K562 (cell line): Measurements from ENCODE around the gene RASGEF1C. TPM values are rescaled to one million over a fixed set of nuclear protein-coding genes. Genes with fewer than 3 reads are reported as not detected.

Experiments used
- ATAC-seq: fragments of 200-7000 bp; cut with Tn5 transposase; 3 replicates; pipeline ENCODE4 v1.9.1; 2020; ENCODE audit warnings: moderate library complexity
- BruUV-seq: library from RNA; stranded (reverse); fragments of 400-500 nt; replicated peaks from 2 replicates; lab custom pipeline; 2021; lab: Mats Ljungman, UMichigan
- CTCF ChIA-PET: fragments of 300-600 bp; formaldehyde crosslinking; extraction: SDS; loops from one replicate; lab custom pipeline; 2021; ENCODE audit warnings: low intra/inter-chr PET ratio; lab: Yijun Ruan, JAX
- POLR2A ChIA-PET: fragments of 300-600, 350-650 bp; sonication (Branson Sonifier 250); formaldehyde crosslinking; extraction: SDS; loops from one replicate; lab custom pipeline; 2021; ENCODE audit warnings: antibody characterized with exemption, inconsistent platforms; lab: Yijun Ruan, JAX
- DNase-seq, 4 experiments: peaks; one replicate each; pipeline versions ENCODE4 v3.0.0 to v3.0.0-alpha.2; 2011 to 2018; ENCODE audit warnings: low spot score in 3 of 4, mixed read lengths in 3 of 4; ENCODE audit errors: extremely low read depth in 1 of 4
- FAIRE-seq: peaks from 2 replicates; lab custom pipeline; 2011; peaks lifted over from hg19 to GRCh38; lab: Jason Lieb, UNC
- H2AFZ ChIP-seq: 2 replicates; pipeline ENCODE4 v1.6.0; 2011; ENCODE audit warnings: low read depth, low read length, control low read depth, inconsistent platforms
- H3K27ac ChIP-seq: fragments of 200-600 bp; 3 replicates; pipeline ENCODE4 v1.8.0; 2011; ENCODE audit warnings: low read depth, mild to moderate bottlenecking, control low read depth, inconsistent platforms, low read length, moderate library complexity, mixed read lengths; ENCODE audit errors: extremely low read depth
- H3K27me3 ChIP-seq, 2 experiments: fragments of 300-600 bp in 1 of 2; 2 replicates in 1 of 2; 3 replicates in 1 of 2; pipeline versions ENCODE4 v1.6.0 to v1.8.0; 2011; ENCODE audit warnings: inconsistent platforms in 2 of 2, low read length in 2 of 2, mild to moderate bottlenecking in 1 of 2, mixed read lengths in 1 of 2, moderate library complexity in 1 of 2; ENCODE audit not compliant: control insufficient read depth in 2 of 2, insufficient read depth in 2 of 2
- H3K36me3 ChIP-seq: fragments of 300-600 bp; 3 replicates; pipeline ENCODE4 v1.8.0; 2011; ENCODE audit warnings: mild to moderate bottlenecking, low read length, inconsistent platforms; ENCODE audit not compliant: control insufficient read depth, insufficient read depth
- H3K4me1 ChIP-seq, 2 experiments: fragments of 200-600 bp in 1 of 2; replicated peaks in 1 of 2; 2 replicates in 1 of 2; 3 replicates in 1 of 2; pipeline versions ENCODE4 v1.5.1 to v1.8.0; 2011; ENCODE audit warnings: inconsistent platforms in 2 of 2, low read length in 2 of 2, mild to moderate bottlenecking in 1 of 2, mixed read lengths in 1 of 2, moderate library complexity in 1 of 2; ENCODE audit not compliant: control insufficient read depth in 2 of 2, insufficient read depth in 2 of 2
- H3K4me2 ChIP-seq: 2 replicates; pipeline ENCODE4 v1.6.1; 2011; ENCODE audit warnings: low read length, control low read depth, inconsistent platforms, mixed read lengths; ENCODE audit not compliant: insufficient read depth
- H3K4me3 ChIP-seq: fragments of 200-600 bp; sonication (generic), shearing (Covaris generic); 2 replicates; pipeline ENCODE4 v1.5.1; 2016; ENCODE audit warnings: control low read depth, inconsistent platforms
- H3K79me2 ChIP-seq: fragments of 200-600 bp; 3 replicates; pipeline ENCODE4 v1.8.0; 2011; ENCODE audit warnings: low read length, inconsistent platforms; ENCODE audit not compliant: control insufficient read depth, insufficient read depth
- H3K9ac ChIP-seq, 2 experiments: 2 replicates each; pipeline versions ENCODE4 v1.6.0 to v1.6.1; 2011; ENCODE audit warnings: low read depth in 2 of 2, low read length in 2 of 2, control low read depth in 1 of 2, inconsistent platforms in 1 of 2, mild to moderate bottlenecking in 1 of 2, mixed read lengths in 1 of 2; ENCODE audit not compliant: insufficient read depth in 1 of 2
- H3K9me1 ChIP-seq: one replicate; pipeline ENCODE4 v1.6.0; 2011; ENCODE audit warnings: inconsistent platforms, mild to moderate bottlenecking, low read length, moderate library complexity; ENCODE audit not compliant: control insufficient read depth, insufficient read depth
- H3K9me3 ChIP-seq: replicated peaks from 2 replicates; pipeline ENCODE4 v1.5.1; 2011; ENCODE audit warnings: low read depth, low read length, inconsistent platforms; ENCODE audit not compliant: control insufficient read depth, insufficient read depth
- H4K20me1 ChIP-seq: replicated peaks from 2 replicates; pipeline ENCODE4 v1.6.1; 2011; ENCODE audit warnings: low read length, inconsistent platforms, mixed read lengths; ENCODE audit not compliant: control insufficient read depth, insufficient read depth
- HEY1 ChIP-seq: fragments of 250-450 bp; sonication (Bioruptor Pico); IDR thresholded peaks from 2 replicates; pipeline ENCODE4 v1.5.0; 2020; ENCODE audit warnings: mild to moderate bottlenecking, moderate library complexity, borderline replicate concordance
- RBM25 ChIP-seq: fragments of 200-400 bp; formaldehyde crosslinking; IDR thresholded peaks from 2 replicates; pipeline ENCODE4 v1.6.1; 2018; ENCODE audit warnings: low read length, low read depth, moderate library complexity; ENCODE audit not compliant: severe bottlenecking
- ZNF146 ChIP-seq: IDR thresholded peaks from one replicate; pipeline ENCODE4 v1.6.1; 2018; ENCODE audit warnings: missing compliant biosample characterization; ENCODE audit not compliant: unreplicated experiment
- ZNF57 ChIP-seq: fragments of 450-650 bp; formaldehyde crosslinking; IDR thresholded peaks from 2 replicates; pipeline ENCODE4 v1.4.0; 2020; ENCODE audit warnings: mild to moderate bottlenecking, moderate library complexity
- WGBS: fragments of 100-300 bp; shearing (Covaris generic); methylation state at CpG from one replicate; pipeline ENCODE4 v1.1.6; 2016; ENCODE audit warnings: low coverage, mixed read lengths; ENCODE audit not compliant: insufficient coverage; ENCODE audit errors: missing lambda C conversion rate; 5-methylcytosine and 5-hydroxymethylcytosine counted together
- in situ Hi-C: fragments of 300-500 bp; cut with MboI; formaldehyde crosslinking; loops from 4 replicates; pipeline ENCODE4 v1.15.0; 2018; ENCODE audit warnings: inconsistent platforms, mixed read lengths
- intact Hi-C: fragments of 100-400 bp; cut with micrococcal nuclease; formaldehyde crosslinking; loops from 2 replicates; pipeline ENCODE4 v1.14.2; 2022
- polyA plus RNA-seq, 8 experiments: library from polyadenylated mRNA; depleted of rRNA in 4 of 8; stranded (reverse) in 5 of 8; unstranded in 3 of 8; fragments of >200 nt; fragmentation: Nextera tagmentation in 2 of 8; fragmentation: Illumina TruSeq in 1 of 8; extraction: Ambion mirVana in 2 of 8; extraction: Trizol in 1 of 8; gene quantifications; 2 replicates each; pipeline versions ENCODE4 v1.2.1 to v1.2.3, GENCODE V29; 2011 to 2014; ENCODE audit warnings: inconsistent platforms in 1 of 8, missing spikeins in 1 of 8
- total RNA-seq, 7 experiments: library from RNA; depleted of rRNA in 6 of 7; stranded (reverse); fragments of >200 nt in 6 of 7; fragmentation: Illumina TruSeq in 2 of 7; extraction: Trizol in 2 of 7; gene quantifications; 2 replicates each; pipeline versions ENCODE4 v1.2.1 to v1.2.3, GENCODE V29; 2011 to 2021; ENCODE audit warnings: low replicate concordance in 1 of 7
- TF ChIP-seq, protein P1 (sequence below): sonication (generic); formaldehyde crosslinking; IDR thresholded peaks from 2 replicates; pipeline ENCODE4 v1.8.0; 2023; ENCODE audit warnings: mild to moderate bottlenecking, missing genetic modification reagents

The RASGEF1C gene
- total and polyA plus RNA-seq, 9 of the 15 experiments (the other 6 are each of a cell fraction or from before 2014, with no cell fraction given): 0.04 to 1.1 (median 0.21) TPM; not detected in 4

DNA sequence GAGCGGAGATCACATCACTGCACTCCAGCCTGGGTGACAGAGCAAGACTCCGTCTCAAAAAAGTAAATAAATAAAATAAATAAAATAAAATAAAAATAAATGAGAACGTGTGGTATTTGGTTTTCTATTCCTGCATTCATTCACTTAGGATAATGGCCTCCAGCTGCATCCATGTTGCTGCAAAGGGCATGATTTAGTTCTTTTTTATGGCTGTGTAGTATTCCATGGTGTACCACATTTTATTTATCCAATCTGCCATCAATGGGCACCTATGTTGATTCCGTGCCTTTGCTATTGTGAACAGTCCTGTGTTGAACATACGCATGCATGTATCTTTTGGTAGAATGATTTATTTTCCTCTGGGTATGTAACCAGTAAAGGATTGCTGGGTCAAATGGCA is 8.8 kb upstream of the RASGEF1C start:
- no peaks in the 10 kb centered on the region for H3K9me1 ChIP-seq
- peaks cover 5 to 48% of the 10 kb centered on the region in 2 experiments; a peak in 4 of 5 replicates for H3K27me3 ChIP-seq
- H3K27ac ChIP-seq: no peak overlapping the region
- H3K79me2 ChIP-seq: no peaks in the 10 kb centered on the region
- WGBS: 29% methylated on average over 5 of the region's 5 CpGs
- DNase-seq: no peak
- no TSS peak for BruUV-seq
- no peaks in the 10 kb centered on the region for H4K20me1 ChIP-seq
- no peaks in the 10 kb centered on the region for H3K36me3 ChIP-seq
- in situ Hi-C loops (no loop called here), intact Hi-C loops (no loop called here)
- H3K4me3 ChIP-seq: no peak overlapping the region
- TF ChIP-seq RBM25 (peak; percentile 61), ZNF146 (CRISPR knock-in tag) (peak; percentile 84), ZNF57 (CRISPR knock-in tag) (no peak), HEY1 (no peak)
- TF ChIP-seq, protein P1, sequence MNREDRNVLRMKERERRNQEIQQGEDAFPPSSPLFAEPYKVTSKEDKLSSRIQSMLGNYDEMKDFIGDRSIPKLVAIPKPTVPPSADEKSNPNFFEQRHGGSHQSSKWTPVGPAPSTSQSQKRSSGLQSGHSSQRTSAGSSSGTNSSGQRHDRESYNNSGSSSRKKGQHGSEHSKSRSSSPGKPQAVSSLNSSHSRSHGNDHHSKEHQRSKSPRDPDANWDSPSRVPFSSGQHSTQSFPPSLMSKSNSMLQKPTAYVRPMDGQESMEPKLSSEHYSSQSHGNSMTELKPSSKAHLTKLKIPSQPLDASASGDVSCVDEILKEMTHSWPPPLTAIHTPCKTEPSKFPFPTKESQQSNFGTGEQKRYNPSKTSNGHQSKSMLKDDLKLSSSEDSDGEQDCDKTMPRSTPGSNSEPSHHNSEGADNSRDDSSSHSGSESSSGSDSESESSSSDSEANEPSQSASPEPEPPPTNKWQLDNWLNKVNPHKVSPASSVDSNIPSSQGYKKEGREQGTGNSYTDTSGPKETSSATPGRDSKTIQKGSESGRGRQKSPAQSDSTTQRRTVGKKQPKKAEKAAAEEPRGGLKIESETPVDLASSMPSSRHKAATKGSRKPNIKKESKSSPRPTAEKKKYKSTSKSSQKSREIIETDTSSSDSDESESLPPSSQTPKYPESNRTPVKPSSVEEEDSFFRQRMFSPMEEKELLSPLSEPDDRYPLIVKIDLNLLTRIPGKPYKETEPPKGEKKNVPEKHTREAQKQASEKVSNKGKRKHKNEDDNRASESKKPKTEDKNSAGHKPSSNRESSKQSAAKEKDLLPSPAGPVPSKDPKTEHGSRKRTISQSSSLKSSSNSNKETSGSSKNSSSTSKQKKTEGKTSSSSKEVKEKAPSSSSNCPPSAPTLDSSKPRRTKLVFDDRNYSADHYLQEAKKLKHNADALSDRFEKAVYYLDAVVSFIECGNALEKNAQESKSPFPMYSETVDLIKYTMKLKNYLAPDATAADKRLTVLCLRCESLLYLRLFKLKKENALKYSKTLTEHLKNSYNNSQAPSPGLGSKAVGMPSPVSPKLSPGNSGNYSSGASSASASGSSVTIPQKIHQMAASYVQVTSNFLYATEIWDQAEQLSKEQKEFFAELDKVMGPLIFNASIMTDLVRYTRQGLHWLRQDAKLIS (CRISPR knock-in tag): no peak
- no peak for FAIRE-seq
- ChIA-PET CTCF (no interaction called here), POLR2A (interaction anchor here (0.9 kb wide), 1 partner anchor 9 kb away, joined by 4 read pairs; the partner anchor contains the start of gene RASGEF1C)
- no peak overlapping the region for H3K4me2 ChIP-seq
- H2AFZ ChIP-seq: no peak overlapping the region
- ATAC-seq: no peak
- no peak overlapping the region for H3K9ac ChIP-seq
- H3K4me1 ChIP-seq: peaks cover 0 to 12% of the 10 kb centered on the region in 2 experiments; a peak in 2 of 5 replicates
- no peaks in the 10 kb centered on the region for H3K9me3 ChIP-seq
